ENCODE data around the gene RASA2. TPM values are rescaled to one million over a fixed set of nuclear protein-coding genes. Genes with fewer than 3 reads are reported as not detected.
A peak's percentile ranks its signal among the peaks of the same experiment; 100 is the strongest.
"Not testable (repeated sequence)": the region's sequence is repeated elsewhere in the genome, so short reads cannot be mapped to it uniquely, and the experiment has no call there.

RASA2 gene
- total and polyA plus RNA-seq, 5 donors from 2014 or later = 46.5 to 93.5 (median 57.1) TPM

DNA sequence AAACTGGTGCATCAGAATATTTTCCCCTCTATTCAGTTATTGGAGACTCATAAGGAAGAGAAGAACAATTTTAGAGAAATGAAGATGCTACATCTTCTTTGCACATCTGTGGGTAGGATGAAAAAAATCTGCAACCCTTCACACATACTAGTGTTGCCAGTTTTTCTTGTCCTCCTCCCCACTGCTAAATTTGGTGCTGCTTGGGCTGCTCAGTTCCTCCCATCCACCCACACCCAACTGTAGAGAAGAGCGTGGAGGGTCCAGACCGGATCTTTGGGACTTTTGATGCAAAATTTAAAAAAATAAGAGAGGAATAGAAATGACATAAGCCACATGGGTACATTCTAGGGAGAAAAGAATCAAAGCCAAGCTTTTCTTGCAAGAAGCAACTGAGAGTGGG is 8.7 kb upstream of the RASA2 start:
- Mint-ChIP-seq H3K9me3 (no peaks in the 10 kb centered on the region), H3K36me3 (no peaks in the 10 kb centered on the region), H3K27ac (no peak overlapping the region), H3K27me3 (peaks cover 2% of the 10 kb centered on the region), H3K4me1 (peaks cover 4 to 42% (median 20%) of the 10 kb centered on the region in 4 donors), H3K4me3 (peak overlapping the region in 1 of 4 donors; percentile 36)
- DNase-seq (no peak), ATAC-seq (ENCODE audit: low read depth in 2 of 2) (no peak)
- Histone ChIP-seq H3K27me3 (ENCODE audit: control insufficient read depth, insufficient read depth, low read length) (no peaks in the 10 kb centered on the region), H3K27ac (ENCODE audit: insufficient read depth, low read length, poor library complexity, severe bottlenecking) (no peak overlapping the region), H3K9me3 (ENCODE audit: control insufficient read depth in 2 of 2, low read length in 2 of 2) (no peaks in the 10 kb centered on the region), H3K4me1 (ENCODE audit: control insufficient read depth, insufficient read depth, low read length, poor library complexity, severe bottlenecking) (peaks cover 6% of the 10 kb centered on the region), H3K4me3 (ENCODE audit: low read depth, low read length) (no peak overlapping the region), H3K36me3 (ENCODE audit: control insufficient read depth, insufficient read depth, low read length) (no peaks in the 10 kb centered on the region)

DNA sequence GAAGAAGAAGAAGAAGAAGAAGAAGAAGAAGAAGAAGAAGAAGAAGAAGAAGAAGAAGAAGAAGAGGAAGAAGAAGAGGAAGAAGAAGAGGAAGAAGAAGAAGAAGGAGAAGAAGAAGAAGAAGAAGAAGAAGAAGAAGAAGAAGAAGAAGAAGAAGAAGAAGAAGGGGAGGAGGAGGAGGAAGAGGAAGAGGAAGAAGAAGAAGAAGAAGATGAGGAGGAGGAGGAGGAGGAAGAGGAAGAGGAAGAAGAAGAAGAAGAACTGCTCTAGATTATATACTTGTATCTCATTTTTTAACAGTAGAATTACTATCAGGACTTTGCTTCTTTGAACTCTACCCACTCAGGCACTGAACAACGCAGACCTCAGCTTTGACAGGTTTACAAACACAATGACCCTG is 8.0 kb upstream of the RASA2 start:
- not testable (repeated sequence) for H3K36me3 Mint-ChIP-seq
- H3K4me1 Mint-ChIP-seq = peaks cover 4 to 45% (median 24%) of the 10 kb centered on the region in 4 donors

DNA sequence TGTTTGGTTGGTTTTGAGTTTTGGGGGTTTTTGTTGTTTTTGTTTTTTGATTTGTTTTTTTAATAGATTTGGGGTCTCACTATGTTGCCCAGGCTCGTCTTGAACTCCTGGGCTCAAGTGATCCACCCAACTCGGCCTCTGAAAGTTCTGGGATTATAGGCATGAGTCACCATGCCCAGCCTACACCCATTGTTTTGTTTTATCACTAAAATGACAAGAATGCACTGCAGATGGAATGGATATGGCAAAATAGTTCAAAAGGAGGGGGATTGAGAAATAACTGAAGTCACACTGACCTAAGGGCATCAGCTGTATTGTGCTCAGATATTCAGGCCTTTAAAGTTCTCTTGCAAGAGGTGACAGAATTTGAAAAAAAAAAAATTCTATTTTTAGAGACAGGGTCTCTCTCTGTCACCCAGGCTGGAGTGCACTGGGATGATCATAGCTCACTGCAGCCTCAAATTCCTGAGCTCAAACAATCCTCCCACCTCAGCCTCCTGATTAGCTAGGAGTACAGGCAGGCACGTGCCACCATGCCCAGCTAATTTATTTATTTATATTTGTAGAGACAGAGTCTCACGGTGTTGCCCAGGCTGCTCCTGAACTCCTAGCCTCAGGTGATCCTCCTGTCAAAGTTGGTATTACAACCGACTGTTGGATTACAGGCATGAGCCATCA is 4.4 kb upstream of the RASA2 start:
- Mint-ChIP-seq H3K36me3 (no peaks in the 10 kb centered on the region), H3K27me3 (no peaks in the 10 kb centered on the region), H3K9me3 (peaks cover 0 to 1% (median 0%) of the 10 kb centered on the region in 7 donors), H3K4me1 (peaks cover 10 to 35% (median 26%) of the 10 kb centered on the region in 4 donors), H3K4me3 (peak overlapping the region in 1 of 4 donors; percentile 18), H3K27ac (no peak overlapping the region)
- no peak for ATAC-seq (ENCODE audit: low read depth in 2 of 2)
- no peak for DNase-seq
- Histone ChIP-seq H3K4me3 (ENCODE audit: low read depth, low read length) (no peak overlapping the region), H3K27ac (ENCODE audit: insufficient read depth, low read length, poor library complexity, severe bottlenecking) (no peak overlapping the region), H3K9me3 (ENCODE audit: control insufficient read depth in 2 of 2, low read length in 2 of 2) (no peaks in the 10 kb centered on the region), H3K27me3 (ENCODE audit: control insufficient read depth, insufficient read depth, low read length) (no peaks in the 10 kb centered on the region), H3K36me3 (ENCODE audit: control insufficient read depth, insufficient read depth, low read length) (no peaks in the 10 kb centered on the region), H3K4me1 (ENCODE audit: control insufficient read depth, insufficient read depth, low read length, poor library complexity, severe bottlenecking) (peaks cover 14% of the 10 kb centered on the region)

More for the DNA sequence above, 8.0 kb upstream of the RASA2 start:
- not testable (repeated sequence) for H3K27ac Mint-ChIP-seq; H3K9me3 ChIP-seq (ENCODE audit: control insufficient read depth in 2 of 2, low read length in 2 of 2); DNase-seq; H3K27me3 ChIP-seq (ENCODE audit: control insufficient read depth, insufficient read depth, low read length); H3K36me3 ChIP-seq (ENCODE audit: control insufficient read depth, insufficient read depth, low read length); H3K4me3 ChIP-seq (ENCODE audit: low read depth, low read length); H3K9me3 Mint-ChIP-seq; H3K4me1 ChIP-seq (ENCODE audit: control insufficient read depth, insufficient read depth, low read length, poor library complexity, severe bottlenecking); H3K27ac ChIP-seq (ENCODE audit: insufficient read depth, low read length, poor library complexity, severe bottlenecking); H3K4me3 Mint-ChIP-seq; H3K27me3 Mint-ChIP-seq; ATAC-seq (ENCODE audit: low read depth in 2 of 2)

DNA sequence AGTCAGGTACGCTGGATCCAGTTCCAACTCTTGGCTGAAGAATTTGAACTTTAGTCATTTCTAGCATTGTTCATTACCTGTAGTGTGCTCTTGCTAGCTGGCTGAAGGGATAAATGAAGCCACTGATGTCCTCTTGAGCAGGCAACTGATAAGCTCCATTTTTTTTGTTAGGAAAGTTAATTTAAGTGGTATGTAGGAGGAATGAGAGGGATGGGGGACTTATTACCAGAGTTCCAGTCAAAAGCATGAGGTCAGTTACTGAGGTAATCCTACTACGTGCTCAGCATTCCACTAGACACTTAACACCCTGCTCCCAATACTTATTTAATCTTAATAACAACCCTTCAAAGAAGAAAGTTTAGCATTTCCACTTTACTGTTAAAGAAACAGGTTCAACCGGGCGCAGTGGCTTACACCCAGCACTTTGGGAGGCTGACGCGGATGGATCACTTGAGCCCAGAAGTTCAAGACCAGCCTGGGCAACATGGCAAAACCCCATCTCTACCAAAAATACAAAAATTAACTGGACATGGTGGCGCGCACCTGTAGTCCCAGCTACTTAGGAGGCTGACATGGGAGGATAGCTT is 2.0 kb upstream of the RASA2 start:
- peaks cover 27 to 50% (median 42%) of the 10 kb centered on the region in 4 donors for H3K4me1 Mint-ChIP-seq
- ATAC-seq (ENCODE audit: low read depth in 2 of 2) = no peak
- H3K27me3 ChIP-seq (ENCODE audit: control insufficient read depth, insufficient read depth, low read length) = no peaks in the 10 kb centered on the region
- no peaks in the 10 kb centered on the region for H3K27me3 Mint-ChIP-seq
- no peaks in the 10 kb centered on the region for H3K9me3 ChIP-seq (ENCODE audit: control insufficient read depth in 2 of 2, low read length in 2 of 2)
- H3K36me3 ChIP-seq (ENCODE audit: control insufficient read depth, insufficient read depth, low read length) = peaks cover 3% of the 10 kb centered on the region
- no peak for DNase-seq
- H3K4me3 Mint-ChIP-seq = peak overlapping the region in 2 of 4 donors; percentile 42 to 91
- H3K27ac Mint-ChIP-seq = peak overlapping the region in 1 of 3 donors; percentile 86
- no peak overlapping the region for H3K4me3 ChIP-seq (ENCODE audit: low read depth, low read length)
- no peaks in the 10 kb centered on the region for H3K36me3 Mint-ChIP-seq
- H3K4me1 ChIP-seq (ENCODE audit: control insufficient read depth, insufficient read depth, low read length, poor library complexity, severe bottlenecking) = peaks cover 33% of the 10 kb centered on the region
- no peak overlapping the region for H3K27ac ChIP-seq (ENCODE audit: insufficient read depth, low read length, poor library complexity, severe bottlenecking)
- peaks cover 0 to 1% (median 0%) of the 10 kb centered on the region in 7 donors for H3K9me3 Mint-ChIP-seq

DNA sequence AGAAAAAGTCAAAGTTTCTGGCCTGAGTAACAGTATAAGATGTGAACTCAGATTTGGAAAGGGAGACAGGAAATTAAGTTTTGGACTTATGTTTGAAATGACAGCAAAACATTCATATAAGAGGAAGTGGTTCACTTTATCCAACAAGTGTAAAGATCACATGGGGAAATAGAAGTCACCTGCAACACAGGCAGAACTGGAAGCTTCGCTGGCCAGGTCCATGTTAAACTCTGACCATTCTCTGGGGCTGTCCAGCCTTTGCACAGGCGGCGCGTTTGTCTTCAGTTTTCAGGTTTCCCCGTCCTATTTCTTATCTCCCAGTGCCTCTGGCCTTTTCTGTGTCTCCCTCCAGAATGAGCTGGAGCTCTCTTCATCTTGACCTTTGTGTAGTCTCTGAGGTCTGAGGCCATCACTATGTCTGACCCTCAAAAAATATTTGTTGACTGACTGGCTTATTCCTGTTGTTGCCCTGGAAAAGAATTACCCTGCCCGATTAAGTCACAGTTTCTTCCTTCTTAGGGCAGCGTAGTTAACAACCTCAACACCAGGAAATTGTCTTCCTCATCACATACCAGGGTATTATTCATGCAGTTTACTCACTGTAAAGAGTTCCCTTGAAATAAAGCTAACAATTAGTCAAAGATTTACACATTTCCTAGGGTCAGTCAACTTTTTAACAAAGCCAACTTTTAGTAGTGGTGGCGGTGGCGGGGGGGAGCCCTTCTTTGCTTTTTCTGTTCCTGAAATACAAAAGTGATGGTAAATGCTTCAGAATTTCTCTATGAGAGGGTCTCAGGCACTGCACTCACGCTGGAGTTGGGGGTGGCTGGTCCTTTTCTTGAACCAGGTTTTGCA is 959 bp upstream of the RASA2 start:
- Histone ChIP-seq H3K9me3 (ENCODE audit: control insufficient read depth in 2 of 2, low read length in 2 of 2) (no peaks in the 10 kb centered on the region), H3K36me3 (ENCODE audit: control insufficient read depth, insufficient read depth, low read length) (peaks cover 7% of the 10 kb centered on the region), H3K4me1 (ENCODE audit: control insufficient read depth, insufficient read depth, low read length, poor library complexity, severe bottlenecking) (peaks cover 44% of the 10 kb centered on the region), H3K4me3 (ENCODE audit: low read depth, low read length) (peak overlapping the region; percentile 72), H3K27ac (ENCODE audit: insufficient read depth, low read length, poor library complexity, severe bottlenecking) (peak overlapping the region; percentile 71), H3K27me3 (ENCODE audit: control insufficient read depth, insufficient read depth, low read length) (no peaks in the 10 kb centered on the region)
- ATAC-seq (ENCODE audit: low read depth in 2 of 2) (no peak), DNase-seq (peak in 2 of 3 donors; percentile 19 to 52)
- peak overlapping the region; percentile 86 to 99 (median 95) for H3K27ac Mint-ChIP-seq
- peaks cover 0 to 1% (median 0%) of the 10 kb centered on the region in 7 donors for H3K9me3 Mint-ChIP-seq
- no peaks in the 10 kb centered on the region for H3K27me3 Mint-ChIP-seq
- H3K4me1 Mint-ChIP-seq = peaks cover 34 to 60% (median 50%) of the 10 kb centered on the region in 4 donors
- peak overlapping the region; percentile 88 to 94 (median 90) for H3K4me3 Mint-ChIP-seq
- H3K36me3 Mint-ChIP-seq = peaks cover 2% of the 10 kb centered on the region

DNA sequence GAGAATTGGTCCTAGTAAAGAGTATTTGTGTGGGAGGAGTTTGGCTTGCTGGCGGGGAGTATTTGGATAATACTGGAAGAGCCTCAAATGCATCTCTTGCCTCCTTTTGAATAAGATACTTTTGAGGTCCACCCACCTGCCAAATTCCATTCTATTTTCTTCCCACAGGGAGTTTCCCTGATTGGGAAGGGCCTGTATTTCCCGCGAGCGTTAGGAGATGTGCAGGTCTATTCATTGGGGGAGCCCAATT is 406 bp upstream of the RASA2 start:
- Histone ChIP-seq H3K36me3 (ENCODE audit: control insufficient read depth, insufficient read depth, low read length) (peaks cover 7% of the 10 kb centered on the region), H3K4me3 (ENCODE audit: low read depth, low read length) (peak overlapping the region; percentile 72), H3K4me1 (ENCODE audit: control insufficient read depth, insufficient read depth, low read length, poor library complexity, severe bottlenecking) (peaks cover 49% of the 10 kb centered on the region), H3K27me3 (ENCODE audit: control insufficient read depth, insufficient read depth, low read length) (no peaks in the 10 kb centered on the region), H3K9me3 (ENCODE audit: control insufficient read depth in 2 of 2, low read length in 2 of 2) (no peaks in the 10 kb centered on the region), H3K27ac (ENCODE audit: insufficient read depth, low read length, poor library complexity, severe bottlenecking) (peak overlapping the region; percentile 71)
- Mint-ChIP-seq H3K36me3 (peaks cover 6% of the 10 kb centered on the region), H3K9me3 (peaks cover 0 to 1% (median 0%) of the 10 kb centered on the region in 7 donors), H3K4me1 (peaks cover 36 to 65% (median 54%) of the 10 kb centered on the region in 4 donors), H3K27me3 (no peaks in the 10 kb centered on the region), H3K4me3 (peak overlapping the region; percentile 88 to 94 (median 90)), H3K27ac (peak overlapping the region; percentile 86 to 99 (median 95))
- DNase-seq (no peak), ATAC-seq (ENCODE audit: low read depth in 2 of 2) (no peak)

DNA sequence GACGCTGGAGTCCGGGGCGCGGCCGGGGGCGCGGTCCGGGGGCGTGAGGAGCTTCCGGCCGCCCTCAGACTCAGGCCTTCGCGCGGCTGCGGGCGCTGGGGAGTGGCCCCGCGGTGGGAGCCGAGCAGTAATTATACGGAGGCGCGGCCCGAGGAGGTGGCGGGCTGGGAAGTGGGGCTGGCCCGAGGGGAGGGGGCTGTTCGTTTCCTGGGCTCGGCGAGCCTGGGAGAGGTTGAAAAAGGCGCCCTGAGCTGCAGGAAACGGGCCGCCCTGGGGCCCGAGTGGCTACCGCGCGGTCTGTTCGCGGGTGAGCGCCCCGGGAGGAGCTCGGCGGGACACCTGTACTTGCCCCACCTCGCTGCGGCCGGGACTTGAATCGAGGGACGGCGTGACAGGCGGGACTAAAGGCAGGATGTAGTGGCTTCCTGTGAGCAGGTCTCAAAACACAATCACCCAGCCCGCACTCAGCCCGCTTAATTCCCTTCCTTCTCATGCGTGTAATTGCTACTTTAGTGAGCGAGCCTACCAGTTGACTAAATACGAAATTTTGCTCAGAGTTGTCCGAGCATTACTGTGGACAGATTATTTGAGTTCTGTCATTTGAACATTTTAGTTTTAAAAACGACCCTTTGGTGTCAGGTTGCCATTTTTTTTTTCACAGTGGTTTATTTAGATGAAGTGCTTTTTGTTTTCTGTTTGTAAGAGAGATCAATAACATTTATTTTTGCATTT is 860 bp downstream of the RASA2 start:
- ATAC-seq (ENCODE audit: low read depth in 2 of 2) = peak; percentile 74
- H3K27ac ChIP-seq (ENCODE audit: insufficient read depth, low read length, poor library complexity, severe bottlenecking) = peak overlapping the region; percentile 91
- H3K36me3 ChIP-seq (ENCODE audit: control insufficient read depth, insufficient read depth, low read length) = peaks cover 7% of the 10 kb centered on the region
- Mint-ChIP-seq H3K4me1 (peaks cover 41 to 73% (median 60%) of the 10 kb centered on the region in 4 donors), H3K4me3 (peak overlapping the region; percentile 92 to 97 (median 94)), H3K36me3 (peaks cover 6% of the 10 kb centered on the region), H3K9me3 (peaks cover 0 to 1% (median 0%) of the 10 kb centered on the region in 7 donors), H3K27me3 (no peaks in the 10 kb centered on the region), H3K27ac (peak overlapping the region; percentile 81 to 96 (median 92))
- H3K4me3 ChIP-seq (ENCODE audit: low read depth, low read length) = peak overlapping the region; percentile 92
- no peaks in the 10 kb centered on the region for H3K27me3 ChIP-seq (ENCODE audit: control insufficient read depth, insufficient read depth, low read length)
- no peaks in the 10 kb centered on the region for H3K9me3 ChIP-seq (ENCODE audit: control insufficient read depth in 2 of 2, low read length in 2 of 2)
- DNase-seq = peak; percentile 80 to 97 (median 87)
- peaks cover 62% of the 10 kb centered on the region for H3K4me1 ChIP-seq (ENCODE audit: control insufficient read depth, insufficient read depth, low read length, poor library complexity, severe bottlenecking)

All from CD4-positive, CD25-positive, alpha-beta regulatory T cell (primary cell).